Sigmoid colon (tissue), 3 donors: Measurements from ENCODE around the gene ARHGAP42.

Experiments
- CTCF ChIP-seq, 4 experiments: fragments of 450-650 bp in 3 of 4; fragments of 200-600 bp in 1 of 4; IDR thresholded peaks; one replicate each; pipeline ENCODE4 v1.5.1; 2016 to 2019; ENCODE audit warnings: antibody characterized with exemption in 4 of 4, mild to moderate bottlenecking in 3 of 4, moderate library complexity in 2 of 4
- POLR2A ChIP-seq, 2 donors: fragments of 450-650 bp; IDR thresholded peaks; one replicate each; pipeline ENCODE4 v1.6.1; 2016; ENCODE audit warnings: antibody characterized with exemption in 2 of 2, mild to moderate bottlenecking in 2 of 2, moderate library complexity in 2 of 2

DNA sequence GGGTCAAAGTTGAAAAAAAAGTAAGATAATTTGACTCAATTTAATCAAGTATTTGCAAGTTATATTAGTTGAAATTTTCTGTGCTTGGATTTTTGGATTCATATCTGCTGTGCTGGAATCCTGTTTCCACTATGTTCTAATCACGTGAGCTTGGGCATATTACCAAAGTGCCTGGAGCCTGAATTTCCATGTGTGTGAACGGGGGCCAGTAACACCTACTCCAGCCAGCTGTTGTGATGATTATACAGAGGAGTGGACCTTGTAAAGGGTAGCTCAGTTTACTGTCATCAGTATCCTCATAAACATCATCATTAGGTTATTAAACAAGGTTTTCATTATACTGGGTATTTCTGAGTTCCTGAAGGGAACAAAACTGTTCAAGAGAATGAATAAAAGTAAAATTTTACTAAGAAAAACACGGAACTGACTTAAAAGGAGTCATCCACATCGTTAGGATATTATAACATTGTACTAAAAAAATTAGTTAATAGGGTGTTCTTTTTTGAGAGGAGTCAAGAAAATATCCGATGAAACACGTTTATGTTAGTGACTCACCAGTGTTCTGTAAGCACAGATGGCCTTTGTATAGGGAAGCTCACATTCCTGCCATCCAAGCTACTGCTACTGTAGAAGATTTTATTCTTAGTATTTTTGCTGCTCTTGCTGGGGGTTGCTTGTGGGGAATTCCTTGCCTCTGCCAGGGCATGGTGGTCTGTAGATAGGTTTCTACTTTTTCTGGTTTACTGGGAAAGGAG is 144.1 kb downstream of the ARHGAP42 start:
- TF ChIP-seq CTCF (IDR thresholded peaks at IDR 0.05) (no peak), POLR2A (IDR thresholded peaks at IDR 0.05) (no peak)
